ENCODE results near the gene HRH1.
A peak's percentile ranks its signal among the peaks of the same experiment; 100 is the strongest.

Gene HRH1

GRCh38 chr3:11140713-11141104, 13.6 kb upstream of the HRH1 start:
- no peak for DNase-seq (ENCODE audit: low spot score)
- ATAC-seq (ENCODE audit: low read depth): no peak
- H3K27me3 ChIP-seq (ENCODE audit: insufficient read depth, poor library complexity, severe bottlenecking): no peaks in the 10 kb centered on the region
- H3K4me3 ChIP-seq (ENCODE audit: severe bottlenecking): no peak overlapping the region
- H3K9me3 ChIP-seq (ENCODE audit: severe bottlenecking): no peaks in the 10 kb centered on the region
- no peaks in the 10 kb centered on the region for H3K36me3 ChIP-seq (ENCODE audit: low read depth)
- no peak for TF ChIP-seq CTCF (IDR thresholded peaks at IDR 0.05; ENCODE audit: poor library complexity, severe bottlenecking)
- H3K4me1 ChIP-seq (ENCODE audit: insufficient read depth, poor library complexity, severe bottlenecking): peaks cover 29% of the 10 kb centered on the region
- peak overlapping the region; percentile 99 for H3K27ac ChIP-seq (ENCODE audit: poor library complexity, severe bottlenecking)

GRCh38 chr3:11143476-11143875, 10.8 kb upstream of the HRH1 start:
- ATAC-seq (ENCODE audit: low read depth): no peak
- Histone ChIP-seq H3K4me3 (ENCODE audit: severe bottlenecking) (no peak overlapping the region), H3K9me3 (ENCODE audit: severe bottlenecking) (no peaks in the 10 kb centered on the region), H3K27me3 (ENCODE audit: insufficient read depth, poor library complexity, severe bottlenecking) (no peaks in the 10 kb centered on the region), H3K27ac (ENCODE audit: poor library complexity, severe bottlenecking) (no peak overlapping the region), H3K4me1 (ENCODE audit: insufficient read depth, poor library complexity, severe bottlenecking) (peaks cover 38% of the 10 kb centered on the region), H3K36me3 (ENCODE audit: low read depth) (no peaks in the 10 kb centered on the region)
- DNase-seq (ENCODE audit: low spot score): no peak
- TF ChIP-seq CTCF (IDR thresholded peaks at IDR 0.05; ENCODE audit: poor library complexity, severe bottlenecking): no peak

GRCh38 chr3:11144996-11145395, 9.3 kb upstream of the HRH1 start:
- Histone ChIP-seq H3K36me3 (ENCODE audit: low read depth) (no peaks in the 10 kb centered on the region), H3K27ac (ENCODE audit: poor library complexity, severe bottlenecking) (peak overlapping the region; percentile 60), H3K9me3 (ENCODE audit: severe bottlenecking) (no peaks in the 10 kb centered on the region), H3K27me3 (ENCODE audit: insufficient read depth, poor library complexity, severe bottlenecking) (no peaks in the 10 kb centered on the region), H3K4me3 (ENCODE audit: severe bottlenecking) (no peak overlapping the region), H3K4me1 (ENCODE audit: insufficient read depth, poor library complexity, severe bottlenecking) (peaks cover 31% of the 10 kb centered on the region)
- DNase-seq (ENCODE audit: low spot score): no peak
- TF ChIP-seq CTCF (IDR thresholded peaks at IDR 0.05; ENCODE audit: poor library complexity, severe bottlenecking): no peak
- ATAC-seq (ENCODE audit: low read depth): no peak

- H3K27ac ChIP-seq (ENCODE audit: poor library complexity, severe bottlenecking): peak overlapping the region; percentile 60
- peak; percentile 87 for ATAC-seq (ENCODE audit: low read depth)
These were observed 8.4 kb upstream of the HRH1 start for GRCh38 chr3:11145888-11146287.

More at GRCh38 chr3:11145888-11146287, 8.4 kb upstream of the HRH1 start:
- Histone ChIP-seq H3K9me3 (ENCODE audit: severe bottlenecking) (no peaks in the 10 kb centered on the region), H3K4me3 (ENCODE audit: severe bottlenecking) (no peak overlapping the region), H3K4me1 (ENCODE audit: insufficient read depth, poor library complexity, severe bottlenecking) (peaks cover 22% of the 10 kb centered on the region), H3K36me3 (ENCODE audit: low read depth) (no peaks in the 10 kb centered on the region), H3K27me3 (ENCODE audit: insufficient read depth, poor library complexity, severe bottlenecking) (no peaks in the 10 kb centered on the region)
- TF ChIP-seq CTCF (IDR thresholded peaks at IDR 0.05; ENCODE audit: poor library complexity, severe bottlenecking): no peak
- no peak for DNase-seq (ENCODE audit: low spot score)

All from RWPE2 (cell line).